Activated CD4-positive, alpha-beta T cell treated with anti-CD3 and anti-CD28 coated beads for 48 hours (primary cell): ENCODE measurements around the gene FANCG.

Experiments
- DNase-seq: peaks from one replicate; pipeline ENCODE4 v3.0.0-alpha.2; 2020

FANCG gene

DNA sequence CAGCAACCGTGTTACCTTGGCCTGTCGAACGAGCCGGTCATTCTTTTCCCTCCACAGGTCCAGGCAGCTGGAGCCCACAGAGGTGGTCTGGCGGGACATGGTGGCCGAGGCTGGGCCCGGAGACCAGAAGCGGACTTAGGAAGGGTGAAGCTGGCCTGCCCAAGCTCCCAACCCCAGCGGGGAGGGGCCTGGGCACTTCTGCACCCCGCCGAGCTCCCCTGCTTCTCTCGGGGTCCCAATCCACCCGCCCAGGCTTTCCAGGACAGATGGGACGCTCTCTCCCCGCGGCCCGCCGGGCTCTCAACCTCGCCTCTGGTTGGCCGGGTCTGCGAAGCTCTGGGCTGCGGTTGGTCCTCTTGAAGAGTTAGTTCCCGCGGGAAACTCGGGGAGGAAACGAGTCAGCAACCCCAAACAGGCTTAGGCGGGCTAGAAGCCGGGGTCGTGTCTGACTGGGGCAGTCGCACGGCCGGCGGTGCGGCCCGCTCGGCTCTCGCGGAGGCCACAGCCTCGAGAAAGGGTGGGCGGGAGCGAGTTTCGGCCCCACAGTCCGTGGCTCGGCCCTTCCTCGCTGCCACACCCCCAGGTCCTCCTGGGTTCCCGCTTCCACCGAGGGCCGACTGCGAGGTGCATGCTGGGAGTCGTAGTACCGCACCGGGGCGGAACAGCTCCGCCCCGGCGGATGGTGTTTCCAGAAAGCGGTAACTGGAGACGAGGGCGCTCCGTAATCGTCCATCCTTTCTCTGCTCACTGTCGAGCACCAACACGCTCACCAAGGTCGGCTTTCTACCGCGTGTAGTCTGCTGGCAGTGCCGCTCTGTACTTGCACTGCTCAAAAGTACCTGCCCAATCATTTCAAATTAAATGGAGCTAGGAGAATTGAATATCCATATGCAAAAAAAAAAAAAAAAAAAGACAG, at the start of gene FANCG:
FANCG (minus strand) TSS at position 517 of the 916 bp plus-strand sequence; CDS start at position 99, 418 bp downstream.
- peak; percentile 91 for DNase-seq

DNA sequence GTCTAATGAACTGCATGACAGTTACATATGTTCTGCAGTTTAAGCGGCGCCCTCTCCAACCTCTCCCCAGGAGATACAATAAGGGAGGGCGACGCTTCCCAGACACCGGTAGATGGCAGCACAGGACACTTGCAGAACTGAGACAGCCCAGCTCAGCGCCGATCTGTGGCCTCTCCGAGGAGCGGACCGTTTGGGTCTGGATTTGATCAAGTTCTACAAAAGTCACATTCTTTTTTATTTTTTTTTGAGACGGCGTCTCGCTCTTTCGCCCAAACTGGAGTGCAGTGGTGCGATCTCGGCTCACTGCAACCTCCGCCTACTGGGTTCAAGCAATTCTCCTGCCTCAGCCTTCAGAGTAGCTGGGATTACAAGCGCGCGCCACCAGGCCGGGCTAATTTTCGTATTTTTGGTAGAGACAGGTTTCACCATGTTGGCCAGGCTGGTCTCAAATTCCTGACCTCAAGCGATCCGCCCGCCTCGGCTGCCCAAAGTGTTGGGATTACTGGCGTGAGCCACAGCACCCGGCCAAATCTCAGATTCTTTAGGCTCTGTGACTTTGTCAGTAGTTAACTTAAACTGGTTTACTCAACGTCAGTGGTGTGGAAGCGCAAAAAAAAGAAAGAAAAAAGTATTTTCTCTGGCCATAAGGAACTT, 37.3 kb upstream of the FANCG start:
- peak; percentile 90 for DNase-seq

DNA sequence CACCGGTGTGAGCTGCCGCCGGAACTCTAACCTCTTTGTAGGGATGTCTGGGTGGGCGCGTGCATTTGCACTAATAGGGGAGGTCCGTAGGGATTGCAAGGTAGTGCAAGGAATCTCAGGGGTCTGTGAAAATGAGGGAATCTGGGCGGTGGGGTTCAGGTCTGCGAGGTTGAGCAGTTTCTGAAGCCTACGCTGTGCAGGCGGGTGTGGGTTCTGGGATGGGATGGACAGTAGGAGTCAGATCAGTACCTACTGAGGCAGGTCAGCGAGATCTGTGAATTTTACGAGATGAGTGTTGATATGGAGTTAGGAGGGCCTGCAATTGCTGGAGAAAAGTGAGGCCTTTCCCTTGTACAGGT, 36.8 kb upstream of the FANCG start:
- DNase-seq, result no peak

- peak; percentile 96 for DNase-seq
Measured at GRCh38 chr9:35115680-35116538, 36.2 kb upstream of the FANCG start, which contains the start of gene ATOSB. Gene ATOSB (minus strand): TSS chr9:35115862. CDS start chr9:35108274, 7,588 bp downstream.

- peak; percentile 55 for DNase-seq
Measured at GRCh38 chr9:35114840-35115628, 35.3 kb upstream of the FANCG start.

DNA sequence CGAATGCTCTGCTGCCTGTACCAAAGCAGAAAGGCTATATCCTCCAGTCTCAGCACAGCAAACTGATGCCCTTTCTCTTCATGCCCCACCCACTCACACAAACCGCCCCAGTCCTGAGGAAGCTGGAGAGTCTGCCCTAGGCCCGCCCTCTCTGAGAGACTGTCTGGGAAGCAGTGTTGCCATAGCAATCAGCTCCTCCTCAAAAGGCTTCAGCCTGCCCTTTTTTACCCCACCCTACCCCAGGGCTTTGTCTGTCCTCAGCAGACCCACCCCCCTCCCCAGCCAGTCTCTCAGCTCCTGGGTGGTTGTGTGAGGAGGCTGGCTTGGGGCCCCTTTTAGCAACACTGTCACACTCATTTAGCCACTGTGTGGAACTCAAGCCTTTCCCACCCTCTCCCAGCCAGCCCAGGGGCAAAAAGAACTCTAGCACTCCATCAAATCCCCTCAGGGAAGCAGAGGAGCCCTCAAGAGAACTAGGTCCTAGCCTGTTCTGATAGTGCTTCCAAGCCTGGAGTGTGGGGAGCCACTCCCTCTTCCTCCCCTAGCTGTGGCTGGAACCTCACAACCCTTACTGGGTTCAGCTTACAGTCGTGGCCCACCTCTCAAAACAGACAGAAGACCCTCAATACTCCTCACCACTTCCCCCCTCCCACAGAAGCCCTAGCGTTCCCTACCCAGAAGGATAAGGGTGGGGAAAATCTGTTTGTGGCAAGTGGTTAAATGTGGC, 34.5 kb upstream of the FANCG start:
- peak; percentile 80 for DNase-seq

- DNase-seq, result no peak
Measured at GRCh38 chr9:35112257-35113020, 32.7 kb upstream of the FANCG start.

DNA sequence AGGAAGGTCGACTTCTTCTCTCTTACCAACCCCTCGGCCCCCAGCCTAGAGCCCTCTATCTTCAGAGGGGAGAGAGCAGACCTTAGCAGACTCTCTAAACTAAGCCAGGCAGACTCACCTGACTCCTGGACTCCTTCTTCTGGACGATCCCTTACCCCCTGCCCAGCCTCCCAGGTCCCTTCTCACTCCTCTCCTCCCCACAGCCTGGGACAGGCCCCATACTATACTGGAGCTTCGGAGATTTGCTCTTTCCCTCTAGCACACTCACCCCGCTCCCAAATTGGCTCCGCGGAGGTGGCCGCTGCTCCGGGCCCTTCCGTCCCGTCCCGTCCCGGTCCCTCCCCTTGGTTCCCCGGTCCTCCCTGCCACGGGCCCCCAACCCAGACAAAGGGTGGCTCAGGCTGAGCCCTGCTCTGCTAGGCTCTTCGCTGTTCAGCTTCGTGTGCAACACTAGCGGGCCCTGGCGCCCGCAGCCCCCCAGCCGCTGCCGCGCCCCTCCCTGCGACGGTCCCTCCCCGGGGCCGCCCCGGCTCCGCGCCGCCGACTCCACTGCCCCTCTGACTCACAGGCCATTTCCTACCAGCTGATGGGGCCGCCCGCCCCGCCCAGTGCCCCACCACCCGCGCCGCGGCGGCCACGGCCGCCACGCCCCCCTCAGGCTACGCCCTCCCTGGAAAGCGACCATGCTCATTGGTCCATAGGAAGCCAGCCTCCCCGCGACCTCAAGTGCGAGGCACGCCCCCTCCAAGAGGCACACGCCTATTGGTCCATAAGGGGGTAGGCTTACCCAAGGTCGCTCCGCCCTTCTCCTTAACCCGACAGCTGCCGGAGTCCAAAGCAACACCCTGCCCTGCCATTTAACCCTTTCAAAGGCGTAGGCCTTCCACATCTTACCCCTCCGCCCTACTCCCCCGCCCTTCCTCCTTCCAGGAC, 31.5 kb upstream of the FANCG start:
- DNase-seq, result peak; percentile 98

DNA sequence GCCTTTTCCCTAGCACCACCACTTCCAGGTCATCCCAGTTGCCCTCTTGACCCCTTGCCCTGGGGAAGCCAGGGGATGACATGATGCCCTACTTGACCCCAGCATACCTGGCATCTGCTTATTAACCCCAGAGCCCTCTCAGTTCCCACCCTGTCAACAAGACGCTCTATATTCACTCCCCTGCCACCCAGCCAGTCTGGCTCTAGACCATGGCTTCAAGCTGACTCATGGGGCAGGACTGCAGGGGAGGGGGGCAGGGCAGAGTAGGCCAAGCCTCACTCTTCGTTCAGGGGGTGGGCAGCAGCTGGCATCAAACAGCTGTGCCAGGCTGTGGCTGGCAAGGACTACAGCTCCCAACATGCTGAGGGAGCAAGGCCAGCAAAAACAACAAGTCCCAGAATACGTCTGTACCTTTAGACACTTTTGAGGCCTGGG, 30.6 kb upstream of the FANCG start:
- no peak for DNase-seq

DNA sequence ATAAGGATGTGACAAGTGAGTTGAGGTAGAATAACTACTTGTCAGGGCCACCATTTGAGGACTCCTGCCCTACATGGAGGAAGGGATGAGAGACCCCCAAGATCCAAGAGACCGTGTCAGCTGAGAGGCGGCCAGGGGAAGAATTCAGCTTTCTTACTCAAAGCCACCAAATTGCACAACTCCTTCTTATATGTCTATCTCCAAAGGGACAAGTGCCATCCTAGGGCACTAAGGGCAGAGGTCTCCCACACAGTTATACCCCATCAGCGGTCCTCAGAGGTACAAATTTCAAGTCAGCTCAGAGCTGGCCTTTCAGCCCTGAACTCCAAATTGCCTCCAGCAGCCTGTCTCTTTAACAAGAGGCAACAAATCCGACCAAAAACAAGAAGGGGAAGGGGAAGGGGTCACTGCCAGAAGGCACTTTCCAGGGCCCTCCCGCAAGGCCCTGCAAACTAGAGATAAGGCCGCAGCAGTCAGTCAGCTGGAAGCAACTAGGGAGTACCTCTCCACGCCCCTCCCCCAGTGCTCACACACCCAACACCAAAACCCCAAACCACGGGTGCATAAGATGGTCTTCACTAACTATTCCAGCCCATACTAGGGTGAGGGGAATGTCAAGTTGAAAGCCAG, 29.3 kb upstream of the FANCG start:
- no peak for DNase-seq

DNA sequence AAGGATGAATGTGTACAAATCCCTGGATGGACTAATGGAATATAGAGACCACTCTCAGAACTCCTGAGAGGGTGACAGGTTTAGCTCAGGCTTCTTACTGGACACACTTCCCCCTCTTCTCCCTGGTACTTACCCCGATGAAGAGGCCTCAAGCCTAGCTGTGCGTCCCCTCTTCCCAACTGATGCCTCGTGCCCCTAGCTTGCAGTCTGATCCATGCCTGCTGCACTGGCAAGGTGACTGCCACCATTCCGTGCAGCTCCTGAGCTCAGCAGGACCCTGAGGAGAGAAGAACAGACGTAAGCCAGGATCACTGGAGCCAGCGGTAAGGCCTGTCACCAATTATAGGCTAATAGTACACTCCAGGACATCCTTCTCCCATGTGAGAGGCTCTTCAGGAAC, 28.7 kb upstream of the FANCG start:
- DNase-seq, result no peak

DNA sequence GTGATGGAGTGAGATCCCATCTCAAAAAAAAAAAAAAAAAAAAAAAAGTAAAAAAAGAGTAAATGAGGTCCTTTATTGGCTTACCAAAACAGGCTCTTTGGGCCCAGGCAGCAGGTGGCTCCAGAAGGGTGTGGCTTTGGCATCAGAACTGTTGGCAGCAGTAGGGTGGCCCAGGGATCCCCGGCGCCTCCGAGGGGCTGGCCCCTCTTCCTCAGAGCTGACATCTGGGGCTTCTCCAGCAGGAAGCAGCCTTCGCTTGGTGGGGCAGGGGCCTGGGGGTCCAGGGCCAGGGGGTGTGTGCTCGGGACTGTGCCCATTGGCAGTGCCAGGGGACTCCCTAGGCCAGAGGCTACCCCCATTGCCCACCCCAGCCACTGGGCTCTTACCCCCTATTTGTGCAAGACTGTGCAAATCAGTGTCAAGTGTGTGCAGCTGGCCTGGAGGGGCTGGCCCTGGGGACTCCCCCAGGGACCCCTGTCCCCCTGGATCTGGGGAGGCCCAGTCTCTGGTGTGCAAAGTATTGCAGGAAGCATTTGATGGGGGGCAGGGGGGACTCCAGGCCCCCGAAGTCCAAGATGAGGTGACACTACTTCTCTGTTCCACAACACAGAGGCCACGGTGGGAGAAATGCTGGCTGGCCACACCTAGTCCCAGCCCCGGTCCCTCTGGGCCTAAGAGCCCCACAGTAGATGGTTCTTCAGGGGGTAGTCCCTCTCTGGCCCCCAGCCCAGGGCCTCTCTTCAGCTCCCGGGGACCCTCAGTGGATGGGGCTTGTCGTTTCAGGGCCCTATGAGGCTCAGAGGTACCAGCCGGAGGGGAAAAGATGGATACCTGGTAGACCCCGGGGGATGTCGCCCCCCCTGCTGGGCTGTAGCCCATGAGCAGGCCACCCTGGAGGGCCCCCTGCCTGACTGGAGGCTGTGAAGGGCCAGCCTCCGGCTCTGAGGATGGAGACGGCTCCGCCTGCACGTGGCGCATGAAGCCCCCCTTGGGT, 27.9 kb upstream of the FANCG start:
- no peak for DNase-seq

- DNase-seq, result no peak
Measured at GRCh38 chr9:35106343-35106730, 26.6 kb upstream of the FANCG start.

DNA sequence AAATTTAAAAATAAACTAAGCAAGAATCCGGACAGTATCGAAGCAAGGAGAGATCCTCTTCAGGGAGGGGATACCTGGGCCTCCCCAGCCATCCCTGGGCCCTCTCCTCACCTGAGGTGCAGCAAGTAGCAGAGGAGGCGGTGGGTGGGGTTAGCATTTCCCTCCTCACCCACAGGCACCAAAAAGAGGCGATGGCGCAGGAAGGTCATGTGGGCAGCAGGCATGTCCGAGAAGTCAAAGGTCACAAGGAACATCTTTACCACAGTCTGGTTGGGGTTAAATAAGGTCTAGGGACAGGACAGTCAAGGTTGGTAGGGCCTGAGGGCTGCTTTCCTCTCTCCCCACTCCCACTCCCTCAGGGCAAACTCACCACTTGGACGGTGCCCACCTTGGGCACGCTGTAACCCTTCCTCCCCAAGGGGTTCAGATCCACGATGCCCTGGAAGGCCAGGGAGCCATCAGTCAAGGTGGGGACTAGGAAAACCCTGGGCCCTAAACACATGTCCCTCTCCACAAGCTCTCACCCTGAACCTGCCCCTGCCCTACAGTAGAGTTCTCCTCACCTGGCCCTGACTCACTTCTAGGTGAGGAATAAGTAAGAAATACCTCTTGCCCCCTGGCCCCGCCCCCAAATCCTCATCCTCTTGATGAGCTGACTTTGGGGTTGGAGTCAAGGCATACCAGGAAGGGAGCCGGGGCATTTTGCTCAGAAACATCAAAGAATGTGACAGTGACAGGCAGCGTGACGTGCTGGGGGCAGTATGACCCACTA, 26.0 kb upstream of the FANCG start:
- DNase-seq, result no peak

DNA sequence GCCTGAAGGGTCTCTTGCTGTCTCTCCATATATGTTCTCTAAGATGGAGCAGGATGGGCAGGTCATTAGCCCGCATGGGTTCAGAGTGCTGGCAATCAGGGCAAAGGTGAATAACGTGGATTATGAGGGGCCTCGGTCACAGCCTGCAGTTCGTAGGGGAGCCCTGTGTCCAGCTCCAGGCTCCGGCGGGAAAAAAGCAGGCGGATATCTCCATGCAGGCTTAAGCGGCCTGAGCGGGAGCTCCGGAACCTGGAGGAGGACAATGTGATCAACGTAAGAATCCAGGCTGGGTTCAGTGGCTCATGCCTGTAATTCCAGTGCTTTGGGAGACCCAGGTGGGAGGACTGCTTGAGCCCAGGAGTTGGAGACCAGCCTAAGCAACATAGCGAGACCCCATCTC, 25.4 kb upstream of the FANCG start:
- no peak for DNase-seq

DNA sequence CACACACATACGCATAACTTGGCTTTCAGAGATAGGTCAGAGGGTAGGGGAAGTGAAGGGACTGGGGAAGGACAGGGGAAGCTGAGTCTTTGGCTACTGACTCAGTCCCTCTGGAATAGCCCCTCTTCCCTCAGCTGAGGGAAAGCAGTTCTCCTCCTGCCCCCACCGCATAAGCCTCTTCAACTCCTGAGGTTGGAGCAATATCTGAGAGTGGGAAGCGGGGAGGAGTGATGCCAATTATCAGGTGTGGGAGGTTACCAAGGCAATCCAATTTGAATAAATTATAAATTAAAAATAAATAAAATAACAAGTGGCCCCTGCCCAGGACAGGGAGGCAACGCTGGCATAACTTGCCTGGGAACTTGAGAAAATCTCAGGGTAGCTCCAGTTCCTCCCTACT, 24.8 kb upstream of the FANCG start:
- no peak for DNase-seq

- DNase-seq, result no peak
Measured at GRCh38 chr9:35103660-35104191, 24.0 kb upstream of the FANCG start.
